HG03442 (cell line): ENCODE measurements around the gene SIPA1L2.

ENCODE experiments used
- ATAC-seq: cut with Tn5 transposase; IDR thresholded peaks from one replicate; pipeline ENCODE4 v1.9.1; 2021; ENCODE audit warnings: mild to moderate bottlenecking, moderate library complexity; ENCODE audit not compliant: unreplicated experiment

SIPA1L2 gene

DNA sequence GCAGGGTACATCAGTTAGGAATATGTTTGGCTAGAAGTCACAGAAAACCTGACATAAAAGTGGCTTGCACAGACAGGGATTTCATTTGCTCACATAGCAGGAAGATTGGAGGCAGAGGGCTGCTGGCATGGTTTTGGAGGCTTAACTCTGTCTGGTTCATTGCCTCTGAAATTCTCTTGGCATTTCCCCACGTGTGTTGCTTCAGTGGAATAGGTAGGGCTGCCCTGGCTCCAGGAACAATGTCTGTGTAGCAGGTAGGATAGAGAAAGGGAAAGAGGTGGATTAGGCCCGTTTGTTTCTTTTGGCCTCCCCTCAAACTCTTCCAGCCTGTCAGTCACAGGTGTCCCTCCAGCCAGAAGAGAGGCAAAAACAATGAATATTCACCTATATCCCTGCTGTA lies 20.5 kb upstream of the SIPA1L2 start:
- ATAC-seq = no peak

DNA sequence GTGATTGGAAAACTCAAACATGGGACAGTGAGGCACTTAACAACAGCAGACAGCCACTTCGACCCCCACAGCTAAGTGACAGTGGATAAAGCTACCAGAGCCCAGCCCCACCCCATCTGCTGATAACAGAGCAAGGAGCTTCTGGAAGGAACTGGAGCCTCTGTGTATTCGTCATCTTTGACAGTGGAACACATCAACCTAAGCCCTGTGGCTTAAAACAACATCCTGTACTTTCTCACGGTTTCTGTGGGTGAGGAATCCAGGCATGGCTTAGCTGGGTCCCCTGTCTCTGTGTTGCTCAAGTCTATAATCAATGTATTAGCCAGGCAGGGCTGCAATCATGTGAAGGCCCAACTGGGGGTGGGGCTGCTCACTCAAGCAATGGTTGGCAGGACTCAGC lies 18.4 kb upstream of the SIPA1L2 start:
- no peak for ATAC-seq

DNA sequence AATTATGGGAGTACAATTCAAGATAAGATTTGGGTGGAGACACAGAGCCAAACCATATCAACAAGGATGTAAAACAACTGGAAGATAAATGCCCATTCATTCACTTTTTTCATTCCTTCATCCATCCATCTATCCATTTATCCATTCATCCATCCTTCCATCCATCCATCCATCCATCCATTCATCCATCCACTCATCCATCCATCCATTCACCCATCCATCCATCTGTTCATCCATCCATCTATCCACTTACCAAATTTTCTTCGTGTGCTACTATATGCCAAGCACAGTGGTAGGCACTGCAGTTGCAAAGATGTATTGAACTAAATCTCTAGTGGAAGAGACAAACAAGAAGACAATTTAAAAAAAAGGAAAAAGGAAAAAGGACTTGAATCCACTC lies 14.3 kb upstream of the SIPA1L2 start:
- no peak for ATAC-seq

DNA sequence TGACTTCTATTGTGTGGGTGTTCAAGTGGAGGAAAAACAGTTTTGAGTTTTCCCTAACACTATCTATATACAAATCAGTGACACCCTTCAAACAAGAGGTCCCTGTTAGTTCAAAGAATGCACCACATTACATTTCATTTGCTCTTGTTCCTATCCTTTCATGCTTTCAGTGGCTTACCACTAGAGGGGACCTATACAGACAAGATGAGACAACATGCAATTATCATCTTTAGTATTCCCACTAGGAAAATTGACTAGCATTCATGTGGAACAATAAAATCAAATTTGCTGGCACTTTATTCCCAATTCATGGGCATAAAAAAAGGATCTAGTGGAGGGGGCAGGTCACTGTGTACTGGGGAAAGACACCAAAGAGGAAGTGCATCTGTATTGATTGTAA lies 13.3 kb upstream of the SIPA1L2 start:
- no peak for ATAC-seq

DNA sequence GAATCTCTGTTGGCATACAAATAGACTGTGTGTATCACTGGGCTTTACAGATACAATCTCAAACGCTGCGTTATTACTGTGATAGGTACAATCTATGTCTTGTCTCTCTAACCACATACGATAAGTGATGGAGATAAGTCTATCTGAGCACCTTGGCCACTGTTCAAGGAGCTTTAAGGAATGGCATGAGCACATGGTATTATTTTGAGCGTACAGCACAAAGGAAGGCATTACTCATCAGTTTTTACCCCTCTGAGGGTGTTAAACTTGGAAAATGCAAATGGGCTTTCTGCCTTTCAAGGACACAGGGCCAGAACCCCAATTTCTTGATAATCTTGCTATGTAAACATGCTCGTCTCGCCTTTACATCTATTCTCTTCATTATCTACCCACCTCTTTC lies 11.6 kb upstream of the SIPA1L2 start:
- no peak for ATAC-seq

DNA sequence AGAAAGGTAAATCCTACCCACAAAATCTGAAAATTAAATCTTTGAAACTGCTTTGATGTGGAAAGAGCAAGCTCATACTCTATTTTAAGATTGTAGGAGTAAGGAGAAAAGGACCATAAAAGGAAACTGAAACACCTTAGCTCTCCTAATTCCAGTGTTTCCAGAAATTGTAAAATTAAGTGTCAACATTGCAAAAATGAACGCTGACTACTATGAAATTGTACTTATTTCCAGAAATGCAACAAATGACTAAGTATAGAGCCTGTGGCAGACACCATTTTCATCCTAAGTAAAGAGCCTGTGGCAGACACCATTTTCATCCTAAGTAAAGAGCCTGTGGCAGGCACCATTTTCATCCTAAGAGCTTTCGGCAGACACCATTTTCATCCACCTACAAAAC lies 6.9 kb upstream of the SIPA1L2 start:
- no peak for ATAC-seq

DNA sequence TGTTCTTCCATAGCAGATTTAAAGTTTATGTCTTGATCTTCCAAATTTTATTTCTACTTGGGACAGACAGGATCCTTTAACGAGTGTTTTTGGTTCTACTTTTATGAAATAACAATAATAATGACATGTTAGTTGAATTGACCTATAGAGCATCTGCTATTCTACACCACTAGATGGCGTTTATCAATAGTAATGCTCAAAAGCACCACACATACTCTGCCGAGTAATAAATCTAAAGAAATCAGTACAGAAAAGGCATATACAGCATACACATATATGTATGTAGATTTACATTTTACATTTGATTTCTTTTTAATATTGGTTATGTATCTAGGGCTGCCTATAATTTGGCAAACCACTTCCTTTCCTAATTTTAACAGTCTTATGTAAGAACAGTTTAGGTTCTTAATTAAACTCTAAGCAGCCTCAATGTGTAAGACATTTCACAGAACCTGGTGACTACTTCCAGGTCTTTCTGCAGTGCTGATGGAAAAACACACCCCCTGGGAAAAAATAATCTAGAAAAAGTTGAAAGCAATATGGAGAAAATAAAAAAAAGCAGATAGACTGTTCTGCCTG lies 5.9 kb upstream of the SIPA1L2 start:
- peak; percentile 81 for ATAC-seq

DNA sequence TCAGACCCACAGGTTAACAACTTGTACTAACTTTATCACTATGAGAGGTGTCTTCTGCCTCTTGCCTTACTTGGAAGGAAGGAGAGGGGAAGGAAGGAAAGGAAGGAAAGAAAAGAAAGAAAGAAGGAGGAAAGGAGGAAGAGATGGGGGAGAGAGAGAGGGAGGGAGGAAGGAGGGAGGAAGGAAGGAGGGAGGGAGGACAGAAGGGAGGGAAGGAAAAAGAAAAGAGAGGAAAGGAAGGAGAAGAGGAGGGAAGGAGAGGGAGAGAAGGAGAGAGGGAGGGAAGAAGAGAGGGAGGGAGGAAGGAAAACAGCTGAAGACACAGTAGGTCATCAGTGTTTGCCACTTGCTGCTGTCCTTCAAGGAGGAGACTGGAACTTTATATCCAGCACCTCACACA lies 5.3 kb upstream of the SIPA1L2 start:
- no peak for ATAC-seq

DNA sequence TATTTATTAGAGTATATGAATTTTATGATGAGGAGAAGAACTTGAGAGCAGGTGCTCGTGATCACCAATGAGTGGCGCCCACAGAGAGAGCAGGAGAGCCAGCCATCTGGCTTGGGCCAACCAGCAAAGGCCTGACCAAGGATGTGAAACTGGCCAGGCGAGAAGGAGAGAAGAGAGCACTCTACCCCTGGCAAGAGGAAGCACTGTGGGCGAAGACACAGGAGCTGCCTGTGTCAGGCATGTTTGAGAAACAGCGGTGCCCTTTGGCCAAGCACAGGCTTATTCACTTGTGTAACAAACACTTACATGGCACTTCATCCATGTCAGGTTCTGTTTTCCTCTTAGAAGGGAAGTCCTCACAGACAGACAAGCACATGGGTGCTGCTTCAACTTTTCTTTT lies 4.2 kb upstream of the SIPA1L2 start:
- no peak for ATAC-seq

DNA sequence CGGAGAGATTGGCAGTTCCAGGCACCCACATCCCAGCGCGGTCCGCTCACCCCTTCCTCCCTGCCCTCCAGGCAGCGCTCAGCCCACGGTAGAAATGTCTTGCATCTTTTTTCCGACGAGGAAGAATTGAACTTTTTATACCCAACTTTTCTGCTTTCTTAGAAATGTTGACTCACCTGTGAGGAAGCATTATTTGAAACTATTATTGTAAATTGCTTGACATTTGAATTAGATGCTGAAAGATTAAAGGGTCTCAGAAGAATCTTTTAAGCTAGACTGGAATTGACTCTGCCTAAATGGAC lies 912 bp upstream of the SIPA1L2 start:
- ATAC-seq = no peak

DNA sequence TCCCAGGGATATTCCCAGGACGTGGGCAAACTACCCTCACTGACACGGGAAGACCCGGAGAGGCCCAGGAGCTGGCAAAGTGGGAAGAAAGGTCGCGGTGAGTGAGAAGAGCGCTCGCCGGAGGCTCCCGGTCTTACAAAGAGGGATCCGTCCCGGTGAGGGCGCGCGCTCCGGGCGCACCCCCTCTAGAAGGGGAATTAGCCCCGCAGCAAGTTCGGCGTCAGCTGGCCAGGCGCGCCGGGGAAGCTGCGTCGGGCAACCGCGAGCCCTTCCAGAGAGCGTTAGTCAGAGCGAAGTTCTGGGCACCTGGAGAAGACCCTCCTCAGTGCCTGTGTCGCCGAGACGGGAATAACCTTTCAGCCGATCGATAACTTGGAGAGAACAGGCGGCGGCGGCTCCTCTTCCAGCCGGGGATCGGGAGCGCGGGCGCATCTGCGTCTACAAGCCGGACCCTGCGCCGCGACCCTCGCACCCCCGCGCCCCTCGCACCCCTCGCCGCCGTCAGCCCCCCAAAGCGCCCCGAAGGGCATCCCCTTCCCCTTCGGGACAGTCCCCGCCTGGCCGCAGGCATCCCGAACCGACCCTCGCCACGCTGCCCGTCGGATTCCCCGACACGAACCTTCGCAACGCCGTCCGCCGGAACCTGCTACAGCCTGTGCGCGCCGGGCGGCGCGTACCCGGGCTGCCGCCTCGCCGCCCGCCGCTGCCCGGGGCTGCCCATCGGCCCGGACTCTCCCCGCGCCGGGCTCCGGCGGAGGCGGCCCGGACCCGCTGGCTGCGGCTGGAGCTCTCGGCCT lies 485 bp downstream of the SIPA1L2 start:
- ATAC-seq = peak; percentile 45

DNA sequence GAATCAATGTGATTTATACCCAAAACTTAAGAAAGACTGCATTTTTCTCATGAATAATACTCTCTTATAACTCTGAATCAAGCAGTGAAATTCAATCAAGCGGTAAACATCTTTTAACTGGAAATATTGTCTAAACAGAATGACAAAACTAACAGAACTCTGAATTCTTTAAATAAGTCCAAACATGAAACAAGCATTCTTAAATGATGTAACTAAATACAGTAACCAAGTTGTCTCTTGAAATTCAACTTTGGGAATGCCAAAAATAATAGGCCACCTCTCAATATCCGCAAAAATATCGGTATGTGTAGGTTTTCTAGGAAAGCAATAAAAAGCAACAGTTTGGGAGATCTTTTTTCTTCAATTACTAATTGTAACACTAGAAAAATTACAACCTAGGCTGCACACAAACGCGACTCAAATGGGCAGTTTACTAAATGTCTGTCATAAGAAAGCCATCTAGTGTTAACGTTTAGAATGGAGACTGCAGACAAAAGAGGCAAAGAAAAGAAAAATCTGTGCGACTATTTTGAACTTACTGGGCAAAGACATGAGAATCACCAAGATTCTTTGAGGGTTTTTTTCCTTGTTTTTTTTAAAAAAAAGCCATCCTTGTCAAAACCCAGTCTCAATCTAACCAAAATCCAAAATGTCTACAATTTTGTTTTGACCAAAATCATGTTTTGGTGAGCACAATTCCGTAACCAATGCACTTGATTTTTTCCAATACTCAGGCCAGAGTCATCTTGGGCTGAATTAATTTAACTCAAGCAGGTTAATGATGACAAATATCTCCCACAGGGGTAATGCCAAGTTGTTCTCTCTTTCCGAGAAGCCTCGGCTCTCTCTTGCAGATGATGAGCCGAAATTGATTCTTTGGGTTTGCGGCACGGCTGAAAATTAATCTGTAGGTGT lies 1.3 kb downstream of the SIPA1L2 start:
- no peak for ATAC-seq

DNA sequence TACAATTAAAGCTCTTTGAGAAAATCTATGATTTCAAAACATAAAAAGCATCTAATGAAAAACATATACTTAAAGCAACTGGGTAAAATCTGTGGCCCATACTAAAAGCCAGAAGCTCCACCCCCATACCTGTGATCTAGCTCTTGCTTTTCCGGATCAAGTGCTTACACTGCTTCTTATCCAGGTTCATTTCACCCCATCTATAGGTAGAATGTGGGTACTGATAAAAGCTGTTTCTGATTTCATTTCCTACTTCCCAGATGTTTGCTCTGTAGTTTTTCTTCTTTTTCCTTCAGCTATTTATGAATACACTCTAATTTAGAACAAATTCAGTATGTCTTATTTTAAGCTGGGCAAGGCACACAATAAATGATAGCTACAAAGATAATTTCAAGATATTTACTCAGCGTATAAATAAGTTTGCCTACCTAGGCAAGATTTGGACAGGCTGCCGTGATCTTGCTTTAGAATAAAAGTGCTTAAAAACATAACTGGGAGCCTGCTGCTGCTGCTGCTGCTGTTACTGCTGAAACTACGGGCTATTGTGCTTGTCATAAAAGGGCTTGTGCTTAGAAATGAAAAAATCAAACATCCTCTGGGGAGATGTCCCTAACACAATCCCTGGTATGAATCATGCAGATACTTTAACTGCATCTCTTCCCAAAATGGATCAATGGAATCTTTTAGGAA lies 2.1 kb downstream of the SIPA1L2 start:
- ATAC-seq = no peak

DNA sequence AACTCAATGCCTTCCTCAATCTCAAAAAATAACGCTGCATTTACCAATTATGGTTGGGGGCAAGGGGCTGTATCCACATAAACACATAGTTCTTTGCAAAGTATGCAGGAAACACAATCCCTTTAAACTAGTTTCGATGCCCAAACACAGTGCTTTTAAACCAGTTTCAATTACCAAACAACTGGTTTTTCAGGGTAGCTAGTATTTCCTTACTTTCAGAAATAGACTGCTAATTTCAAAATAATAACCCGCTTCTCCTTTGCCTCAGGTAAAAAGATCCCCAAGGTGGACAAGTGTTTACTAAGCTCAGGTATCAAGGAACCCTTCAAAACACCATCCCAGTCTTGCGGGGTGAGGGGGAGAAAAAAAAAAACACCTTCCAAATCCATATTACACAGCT lies 2.8 kb downstream of the SIPA1L2 start:
- no peak for ATAC-seq

DNA sequence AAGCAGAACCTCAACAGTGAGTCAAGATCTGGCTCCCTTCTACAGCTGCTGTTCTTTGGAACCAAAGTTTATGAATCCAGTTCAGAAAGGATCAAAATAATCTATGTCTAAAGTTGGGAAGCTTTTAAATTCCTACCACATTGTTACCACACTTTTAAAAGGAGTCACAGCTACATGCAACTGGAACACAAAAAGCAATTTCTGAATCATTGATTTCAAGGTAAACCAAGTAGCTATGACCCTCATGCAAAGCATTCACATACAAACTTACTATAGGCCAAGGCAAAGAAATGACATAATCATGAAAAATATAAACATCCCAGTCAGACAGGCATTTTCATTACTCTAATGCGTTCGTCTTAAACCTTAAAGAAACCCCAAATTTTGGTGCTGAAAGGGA lies 3.5 kb downstream of the SIPA1L2 start:
- ATAC-seq = no peak

DNA sequence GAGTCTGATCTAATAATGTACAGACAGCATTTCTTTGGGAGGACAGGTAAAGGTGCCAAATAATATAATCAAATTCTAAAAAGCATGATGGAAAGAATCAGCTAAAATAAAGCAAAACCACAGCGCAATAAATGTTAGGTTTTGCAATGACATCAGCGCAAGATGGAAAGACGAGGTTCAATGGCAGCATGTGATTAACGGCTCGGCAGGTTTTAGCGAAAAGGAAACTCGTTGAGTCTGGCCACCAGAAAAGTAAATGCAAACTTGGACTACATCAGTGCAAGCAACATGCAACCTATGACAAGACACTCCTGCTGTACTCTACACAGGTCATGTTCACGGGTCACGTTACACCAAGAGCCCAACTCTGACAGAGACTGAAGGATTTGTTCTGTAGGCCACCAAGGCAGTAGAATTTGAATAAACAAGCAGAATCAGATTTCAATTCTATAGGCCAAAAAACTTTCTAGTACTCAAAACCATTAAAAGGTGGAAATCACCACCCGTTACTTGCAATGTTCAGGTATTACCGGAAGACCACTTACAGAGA lies 4.5 kb downstream of the SIPA1L2 start:
- no peak for ATAC-seq

DNA sequence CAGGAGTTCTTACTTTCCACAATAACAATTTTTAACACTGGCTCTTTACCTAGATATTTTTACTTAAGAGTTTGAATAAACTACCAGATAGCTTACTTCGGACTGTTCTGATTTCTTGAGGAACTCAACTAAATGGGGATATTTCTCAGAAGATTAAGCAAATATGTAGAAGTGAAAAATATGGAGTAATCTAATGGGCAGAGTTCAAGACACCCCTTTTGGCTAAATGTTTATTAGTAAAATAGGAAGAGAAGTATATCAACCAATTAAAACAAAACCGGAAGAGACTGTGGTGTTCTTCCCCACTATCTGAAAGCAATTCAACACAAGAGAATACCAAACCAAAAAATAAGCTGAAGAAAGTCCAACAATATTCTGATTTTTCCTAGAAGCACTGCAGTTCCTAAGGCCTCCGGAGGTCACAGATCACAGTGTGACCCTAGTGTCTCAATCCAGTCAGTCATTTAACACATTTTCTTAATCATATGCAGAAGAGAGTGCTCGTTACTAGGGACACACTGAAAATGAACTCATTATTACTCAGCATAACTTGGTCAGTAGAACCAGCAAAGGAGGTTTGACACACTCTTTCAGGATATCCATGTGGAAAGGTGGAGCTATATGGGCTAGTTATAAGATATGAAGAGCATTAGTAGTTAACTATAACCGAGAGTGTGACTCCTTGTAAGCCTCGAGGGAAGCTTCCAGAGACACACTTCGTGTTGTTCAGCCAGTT lies 5.2 kb downstream of the SIPA1L2 start:
- no peak for ATAC-seq

DNA sequence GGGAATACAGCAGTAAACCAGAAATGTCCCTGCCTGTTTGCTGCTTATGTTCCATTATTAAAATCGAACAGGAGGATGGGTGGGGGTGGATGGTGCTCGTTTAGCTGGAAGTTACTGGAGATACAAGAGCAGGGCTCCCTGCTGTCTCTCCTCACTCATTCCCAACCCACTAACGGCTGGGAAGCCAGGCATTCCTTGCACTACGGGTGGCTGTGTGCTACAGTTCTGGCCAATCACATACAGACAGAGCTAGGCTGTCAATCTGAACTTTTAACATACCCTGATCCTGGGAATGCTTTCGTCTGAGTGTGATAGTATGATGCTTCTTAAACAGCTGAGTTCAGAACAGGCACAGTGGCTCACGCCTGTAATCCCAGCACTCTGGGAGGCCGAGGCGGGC lies 7.0 kb downstream of the SIPA1L2 start:
- ATAC-seq = no peak

DNA sequence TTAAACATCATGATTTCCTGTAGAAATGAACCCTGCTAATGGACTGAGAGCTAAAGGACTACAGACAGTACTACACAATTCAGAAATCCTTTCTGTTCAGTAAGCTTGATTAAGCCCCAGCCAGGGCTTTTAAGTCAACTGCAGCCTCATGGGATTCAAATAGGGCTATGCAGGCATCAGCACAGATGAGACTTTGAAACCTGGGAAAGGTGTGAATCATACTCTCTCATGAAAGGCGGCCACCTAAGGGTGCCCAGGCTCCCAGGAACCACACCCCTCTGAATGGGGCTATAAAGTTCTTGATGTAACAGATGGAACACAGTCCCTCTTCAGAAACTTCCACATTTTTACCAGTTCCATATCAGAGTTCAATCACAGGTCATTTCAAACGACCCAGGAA lies 7.6 kb downstream of the SIPA1L2 start:
- ATAC-seq = no peak

DNA sequence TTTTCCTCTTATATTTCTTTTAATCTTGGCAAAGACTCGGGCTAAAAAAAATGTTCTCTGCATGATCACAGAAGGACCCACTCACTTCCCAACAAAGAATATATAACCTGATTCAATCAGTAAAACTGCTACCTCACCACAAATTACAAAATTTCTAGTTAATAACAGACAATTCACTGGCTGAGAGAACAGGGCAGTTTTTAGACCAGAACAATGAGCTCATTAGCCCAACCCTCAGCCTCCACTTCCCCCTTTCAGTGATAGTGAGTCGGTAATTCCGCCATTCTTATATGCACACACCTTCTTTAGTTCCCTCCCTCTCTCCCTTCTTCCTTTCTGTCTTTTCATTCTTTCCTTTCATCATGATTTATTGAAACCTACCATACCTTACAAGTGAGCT lies 8.9 kb downstream of the SIPA1L2 start:
- ATAC-seq = no peak
